GM23248 (cell line): ENCODE measurements around the gene TBC1D1.

Experiments used
- EZH2 ChIP-seq: fragments of 200-600 bp; sonication (generic); IDR thresholded peaks from 2 replicates; pipeline ENCODE4 v1.6.1; 2018; ENCODE audit warnings: antibody characterized with exemption, mild to moderate bottlenecking; ENCODE audit not compliant: insufficient read depth, poor library complexity, severe bottlenecking
- EZH2phosphoT487 ChIP-seq: fragments of 200-600 bp; sonication (generic); IDR thresholded peaks from 2 replicates; pipeline ENCODE4 v1.6.1; 2018; ENCODE audit warnings: antibody characterized with exemption, moderate library complexity, mild to moderate bottlenecking, low read depth; ENCODE audit not compliant: insufficient read depth

- no peak for TF ChIP-seq EZH2
- TF ChIP-seq EZH2phosphoT487: no peak
These were observed 191.8 kb downstream of the TBC1D1 start for GRCh38 chr4:38082424-38083385.
